Measurements from ENCODE around the gene BTK.

The BTK gene

DNA sequence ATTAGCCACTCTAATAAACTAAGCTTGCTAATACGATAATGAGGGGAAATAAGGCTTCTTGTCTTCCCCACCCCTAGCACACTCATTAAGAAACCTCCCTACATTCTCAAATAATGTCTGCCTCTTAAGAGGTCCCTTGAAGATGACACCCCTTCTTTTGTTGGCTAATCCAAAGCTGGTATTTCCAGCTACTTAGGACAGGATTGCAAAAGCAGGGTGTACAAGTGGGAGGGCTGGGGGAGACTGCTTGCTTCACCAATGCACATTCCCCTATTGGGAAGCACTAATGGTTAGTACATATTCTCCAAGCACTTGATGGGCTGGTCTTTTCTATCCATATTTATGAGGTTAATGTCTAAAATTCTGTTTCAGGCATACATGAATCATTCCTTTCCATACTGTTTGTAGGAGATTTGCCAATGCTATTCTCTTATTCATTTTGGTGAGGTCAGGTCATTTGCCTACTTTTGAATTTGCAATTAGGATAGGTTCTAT lies 20.6 kb downstream of the BTK start:
- Histone ChIP-seq H3K4me2 (ENCODE audit: low read depth, low read length, poor library complexity, severe bottlenecking) (no peak overlapping the region), H4K20me1 (ENCODE audit: low read depth, low read length) (no peaks in the 10 kb centered on the region), H3K27ac (ENCODE audit: low read depth, low read length) (no peak overlapping the region), H3K27me3 (ENCODE audit: low read length) (no peaks in the 10 kb centered on the region), H3F3A (ENCODE audit: insufficient read depth) (no peaks in the 10 kb centered on the region), H3K9me2 (replicated peaks; ENCODE audit: insufficient read depth, low read length) (no peaks in the 10 kb centered on the region), H2AFZ (ENCODE audit: low read depth, low read length, severe bottlenecking) (no peak overlapping the region), H3K79me2 (ENCODE audit: insufficient read depth, low read length) (no peaks in the 10 kb centered on the region), H3K4me3 (ENCODE audit: insufficient read depth, low read length, poor library complexity, severe bottlenecking) (no peak overlapping the region), H3K36me3 (ENCODE audit: low read length) (no peaks in the 10 kb centered on the region; the same call in 1 of the 2 replicates), H3K9me3 (ENCODE audit: insufficient read depth, low read length) (no peaks in the 10 kb centered on the region), H3K9ac (ENCODE audit: low read length) (no peak overlapping the region)
- TF ChIP-seq, protein P1, sequence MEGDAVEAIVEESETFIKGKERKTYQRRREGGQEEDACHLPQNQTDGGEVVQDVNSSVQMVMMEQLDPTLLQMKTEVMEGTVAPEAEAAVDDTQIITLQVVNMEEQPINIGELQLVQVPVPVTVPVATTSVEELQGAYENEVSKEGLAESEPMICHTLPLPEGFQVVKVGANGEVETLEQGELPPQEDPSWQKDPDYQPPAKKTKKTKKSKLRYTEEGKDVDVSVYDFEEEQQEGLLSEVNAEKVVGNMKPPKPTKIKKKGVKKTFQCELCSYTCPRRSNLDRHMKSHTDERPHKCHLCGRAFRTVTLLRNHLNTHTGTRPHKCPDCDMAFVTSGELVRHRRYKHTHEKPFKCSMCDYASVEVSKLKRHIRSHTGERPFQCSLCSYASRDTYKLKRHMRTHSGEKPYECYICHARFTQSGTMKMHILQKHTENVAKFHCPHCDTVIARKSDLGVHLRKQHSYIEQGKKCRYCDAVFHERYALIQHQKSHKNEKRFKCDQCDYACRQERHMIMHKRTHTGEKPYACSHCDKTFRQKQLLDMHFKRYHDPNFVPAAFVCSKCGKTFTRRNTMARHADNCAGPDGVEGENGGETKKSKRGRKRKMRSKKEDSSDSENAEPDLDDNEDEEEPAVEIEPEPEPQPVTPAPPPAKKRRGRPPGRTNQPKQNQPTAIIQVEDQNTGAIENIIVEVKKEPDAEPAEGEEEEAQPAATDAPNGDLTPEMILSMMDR (IDR thresholded peaks at IDR 0.05; ENCODE audit: insufficient read depth, low read length, poor library complexity, severe bottlenecking), result no peak
- no peak for TF ChIP-seq EZH2phosphoT487 (conservative IDR thresholded peaks at IDR 0.05; ENCODE audit: low read length)

DNA sequence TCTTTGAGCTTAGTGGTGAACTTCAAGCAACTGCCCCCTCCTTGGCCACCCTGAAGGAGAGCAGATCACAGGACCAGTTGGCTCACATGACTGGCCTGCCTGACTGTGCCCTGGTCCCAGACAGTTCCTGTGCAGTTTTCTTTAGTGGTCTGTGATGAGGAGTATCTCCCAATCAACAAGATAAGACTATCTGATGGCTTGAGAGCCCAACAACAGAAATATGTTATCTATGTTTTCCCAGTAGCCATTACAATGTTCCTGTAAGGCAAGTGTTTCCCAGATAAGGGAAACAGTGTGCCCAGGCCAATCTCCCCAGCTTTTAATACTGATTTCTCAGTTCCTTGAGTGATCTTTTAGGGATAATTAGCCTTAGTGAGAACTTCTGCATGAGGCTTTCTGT lies 23.2 kb downstream of the BTK start:
- no peak overlapping the region for H2AFZ ChIP-seq (ENCODE audit: low read depth, low read length, severe bottlenecking)
- H3K79me2 ChIP-seq (ENCODE audit: insufficient read depth, low read length), result no peaks in the 10 kb centered on the region
- no peaks in the 10 kb centered on the region for H3K36me3 ChIP-seq (ENCODE audit: low read length)
- H3K27ac ChIP-seq (ENCODE audit: low read depth, low read length), result no peak overlapping the region
- no peak overlapping the region for H3K4me2 ChIP-seq (ENCODE audit: low read depth, low read length, poor library complexity, severe bottlenecking)
- H3K27me3 ChIP-seq (ENCODE audit: low read length), result no peaks in the 10 kb centered on the region
- H3K9ac ChIP-seq (ENCODE audit: low read length), result no peak overlapping the region
- no peaks in the 10 kb centered on the region for H3K9me2 ChIP-seq (replicated peaks; ENCODE audit: insufficient read depth, low read length)
- H4K20me1 ChIP-seq (ENCODE audit: low read depth, low read length), result no peaks in the 10 kb centered on the region
- H3K9me3 ChIP-seq (ENCODE audit: insufficient read depth, low read length), result no peaks in the 10 kb centered on the region
- H3F3A ChIP-seq (ENCODE audit: insufficient read depth), result no peaks in the 10 kb centered on the region
- no peak overlapping the region for H3K4me3 ChIP-seq (ENCODE audit: insufficient read depth, low read length, poor library complexity, severe bottlenecking)
- TF ChIP-seq, protein P1 (IDR thresholded peaks at IDR 0.05; ENCODE audit: insufficient read depth, low read length, poor library complexity, severe bottlenecking), result no peak
- no peak for TF ChIP-seq EZH2phosphoT487 (conservative IDR thresholded peaks at IDR 0.05; ENCODE audit: low read length)

DNA sequence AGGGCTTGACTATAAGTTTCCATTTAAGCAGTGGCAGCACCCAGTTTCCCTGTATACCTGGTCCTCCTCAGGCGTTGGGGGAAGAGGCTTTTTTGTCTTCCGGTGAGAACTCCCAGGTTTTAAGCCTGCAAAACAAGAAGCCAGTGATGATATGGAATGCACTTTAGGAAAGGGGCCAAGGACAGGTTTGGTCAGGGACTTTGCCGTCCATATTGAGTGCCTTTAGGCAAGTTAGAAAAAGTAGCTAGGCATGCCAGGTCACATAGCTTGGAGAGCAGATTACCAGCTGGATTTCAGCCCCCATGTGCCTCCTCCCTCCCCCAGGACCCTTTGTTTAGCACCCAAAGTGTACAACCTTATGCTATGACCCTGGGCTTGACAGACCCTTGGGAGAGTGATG lies 23.9 kb downstream of the BTK start:
- no peak overlapping the region for H3K4me3 ChIP-seq (ENCODE audit: insufficient read depth, low read length, poor library complexity, severe bottlenecking)
- no peak overlapping the region for H3K27ac ChIP-seq (ENCODE audit: low read depth, low read length)
- no peaks in the 10 kb centered on the region for H3K36me3 ChIP-seq (ENCODE audit: low read length)
- no peaks in the 10 kb centered on the region for H3K79me2 ChIP-seq (ENCODE audit: insufficient read depth, low read length)
- H3K9ac ChIP-seq (ENCODE audit: low read length), result no peak overlapping the region
- no peaks in the 10 kb centered on the region for H3K9me3 ChIP-seq (ENCODE audit: insufficient read depth, low read length)
- no peaks in the 10 kb centered on the region for H3K9me2 ChIP-seq (replicated peaks; ENCODE audit: insufficient read depth, low read length)
- H2AFZ ChIP-seq (ENCODE audit: low read depth, low read length, severe bottlenecking), result no peak overlapping the region
- H3K4me2 ChIP-seq (ENCODE audit: low read depth, low read length, poor library complexity, severe bottlenecking), result no peak overlapping the region
- no peaks in the 10 kb centered on the region for H3F3A ChIP-seq (ENCODE audit: insufficient read depth)
- no peaks in the 10 kb centered on the region for H3K27me3 ChIP-seq (ENCODE audit: low read length)
- H4K20me1 ChIP-seq (ENCODE audit: low read depth, low read length), result no peaks in the 10 kb centered on the region
- no peak for TF ChIP-seq EZH2phosphoT487 (conservative IDR thresholded peaks at IDR 0.05; ENCODE audit: low read length)
- TF ChIP-seq, protein P1 (IDR thresholded peaks at IDR 0.05; ENCODE audit: insufficient read depth, low read length, poor library complexity, severe bottlenecking), result no peak

Data from SU-DHL-6 (cell line).